ENCODE results near the gene FAM184A.

DNA sequence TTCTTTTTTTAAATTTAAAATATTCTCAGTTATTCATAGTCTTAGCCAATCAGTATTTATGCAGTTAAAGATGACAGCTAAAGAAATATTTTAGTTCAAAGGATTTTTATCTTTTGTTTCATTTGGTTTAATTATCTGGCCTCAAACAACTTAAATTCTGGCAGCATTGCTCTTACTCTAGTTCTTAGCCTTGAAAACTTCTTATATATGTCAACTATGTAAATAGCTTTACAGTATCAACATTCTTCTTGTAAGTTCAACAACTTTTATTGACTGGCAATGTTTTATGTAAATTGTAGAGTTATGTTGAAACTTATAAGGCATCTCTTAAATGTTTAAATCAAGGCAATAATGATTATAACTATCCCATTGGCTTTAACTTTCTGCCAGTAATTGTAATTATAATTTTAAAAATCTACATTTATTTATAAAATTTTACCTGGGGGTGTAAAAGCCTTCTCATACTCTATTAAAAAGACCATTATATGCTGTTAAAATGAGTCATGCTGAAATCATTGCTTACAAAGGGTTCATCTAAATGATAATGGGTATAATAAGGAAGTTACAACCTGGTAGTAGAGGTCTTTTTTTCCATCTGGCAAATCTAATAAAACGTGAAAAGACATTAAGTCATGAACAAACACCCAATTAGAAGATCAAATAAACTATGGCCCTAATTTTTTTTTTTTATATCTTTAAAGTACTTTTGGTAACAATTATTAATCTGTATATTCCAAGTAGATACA lies 45.8 kb upstream of the FAM184A start:
- TF ChIP-seq, protein P1, sequence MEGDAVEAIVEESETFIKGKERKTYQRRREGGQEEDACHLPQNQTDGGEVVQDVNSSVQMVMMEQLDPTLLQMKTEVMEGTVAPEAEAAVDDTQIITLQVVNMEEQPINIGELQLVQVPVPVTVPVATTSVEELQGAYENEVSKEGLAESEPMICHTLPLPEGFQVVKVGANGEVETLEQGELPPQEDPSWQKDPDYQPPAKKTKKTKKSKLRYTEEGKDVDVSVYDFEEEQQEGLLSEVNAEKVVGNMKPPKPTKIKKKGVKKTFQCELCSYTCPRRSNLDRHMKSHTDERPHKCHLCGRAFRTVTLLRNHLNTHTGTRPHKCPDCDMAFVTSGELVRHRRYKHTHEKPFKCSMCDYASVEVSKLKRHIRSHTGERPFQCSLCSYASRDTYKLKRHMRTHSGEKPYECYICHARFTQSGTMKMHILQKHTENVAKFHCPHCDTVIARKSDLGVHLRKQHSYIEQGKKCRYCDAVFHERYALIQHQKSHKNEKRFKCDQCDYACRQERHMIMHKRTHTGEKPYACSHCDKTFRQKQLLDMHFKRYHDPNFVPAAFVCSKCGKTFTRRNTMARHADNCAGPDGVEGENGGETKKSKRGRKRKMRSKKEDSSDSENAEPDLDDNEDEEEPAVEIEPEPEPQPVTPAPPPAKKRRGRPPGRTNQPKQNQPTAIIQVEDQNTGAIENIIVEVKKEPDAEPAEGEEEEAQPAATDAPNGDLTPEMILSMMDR (IDR thresholded peaks at IDR 0.05), result no peak
- TF ChIP-seq POLR2A (IDR thresholded peaks at IDR 0.05), result no peak
